Epidermal melanocyte (primary cell): ENCODE measurements around the gene HBG1.
"Not testable (repeated sequence)": the region's sequence is repeated elsewhere in the genome, so short reads cannot be mapped to it uniquely, and the experiment has no call there.

Experiments
- DNase-seq: peaks from one replicate; pipeline ENCODE4 v3.0.0; 2011; ENCODE audit warnings: low spot score; ENCODE audit not compliant: insufficient read length

The HBG1 gene

GRCh38 chr11:5277807-5278382 lies 28.2 kb upstream of the HBG1 start:
- no peak for DNase-seq

GRCh38 chr11:5276697-5277096 lies 27.0 kb upstream of the HBG1 start:
- DNase-seq: no peak

GRCh38 chr11:5275369-5276110 lies 25.9 kb upstream of the HBG1 start:
- no peak for DNase-seq

- DNase-seq: no peak
Observed at GRCh38 chr11:5274395-5274794, 24.7 kb upstream of the HBG1 start.

GRCh38 chr11:5272395-5273017 lies 22.8 kb upstream of the HBG1 start:
- no peak for DNase-seq

- DNase-seq: no peak
Observed at GRCh38 chr11:5269715-5270147, 20.1 kb upstream of the HBG1 start, which contains the start of gene HBE1. Gene HBE1 (minus strand): TSS chr11:5269945. CDS start chr11:5269890, 55 bp downstream.

- DNase-seq: no peak
Observed at GRCh38 chr11:5267033-5267563, 17.4 kb upstream of the HBG1 start.

- DNase-seq: no peak
Observed at GRCh38 chr11:5266609-5267008, 17.0 kb upstream of the HBG1 start.

GRCh38 chr11:5265832-5266231 lies 16.2 kb upstream of the HBG1 start:
- no peak for DNase-seq

- DNase-seq: no peak
Observed at GRCh38 chr11:5258543-5259262, 9.0 kb upstream of the HBG1 start.

GRCh38 chr11:5257296-5257695 lies 7.6 kb upstream of the HBG1 start:
- no peak for DNase-seq

GRCh38 chr11:5254646-5255413 lies 5.2 kb upstream of the HBG1 start, which contains the start of gene HBG2:
Gene HBG2 (minus strand): TSS chr11:5254781. CDS start chr11:5254728, 53 bp downstream.
- not testable (repeated sequence) for DNase-seq

- DNase-seq: not testable (repeated sequence)
Observed at GRCh38 chr11:5254023-5254422, 4.4 kb upstream of the HBG1 start.

- DNase-seq: not testable (repeated sequence)
Observed at GRCh38 chr11:5253440-5253839, 3.8 kb upstream of the HBG1 start.

- DNase-seq: no peak
Observed at GRCh38 chr11:5252919-5253265, 3.2 kb upstream of the HBG1 start.

GRCh38 chr11:5252192-5252918 lies 2.7 kb upstream of the HBG1 start:
- DNase-seq: no peak

GRCh38 chr11:5251746-5252145 lies 2.1 kb upstream of the HBG1 start:
- no peak for DNase-seq

GRCh38 chr11:5250543-5251204 lies 1.0 kb upstream of the HBG1 start:
- no peak for DNase-seq

- DNase-seq: not testable (repeated sequence)
Observed at GRCh38 chr11:5248498-5248897, 1.2 kb downstream of the HBG1 start.
